Measurements from ENCODE around the gene RAD54L. TPM values are rescaled to one million over a fixed set of nuclear protein-coding genes. Genes with fewer than 3 reads are reported as not detected.

Gene RAD54L
- total and polyA plus RNA-seq, 10 of the 15 experiments (the other 5 are each of a cell fraction or from before 2014, with no cell fraction given) = 12.9 to 54.2 (median 23.6) TPM

- TF ChIP-seq IRF3 (IDR thresholded peaks at IDR 0.05) = no peak
- TF ChIP-seq MTA3 (IDR thresholded peaks at IDR 0.05; ENCODE audit: borderline replicate concordance, low read length) = no peak
- peak; percentile 93 for TF ChIP-seq POLR2A (IDR thresholded peaks at IDR 0.05; ENCODE audit: low read depth, low read length)
- 0 out of 2 replicates have a peak, but pooled peaks have one; percentile 18 for TF ChIP-seq MLLT1 (IDR thresholded peaks at IDR 0.05)
- no peak for TF ChIP-seq TAF1 (IDR thresholded peaks at IDR 0.05; ENCODE audit: borderline replicate concordance, low read depth, low read length)
- no peak for TF ChIP-seq MEF2A (IDR thresholded peaks at IDR 0.05; ENCODE audit: insufficient read depth, low read depth, low read length)
- TF ChIP-seq PML (IDR thresholded peaks at IDR 0.05; ENCODE audit: low read length) = no peak
- no peak for TF ChIP-seq PKNOX1 (IDR thresholded peaks at IDR 0.05)
- no peak for TF ChIP-seq NRF1 (conservative IDR thresholded peaks at IDR 0.05; ENCODE audit: low read depth, low read length)
- no peak for TF ChIP-seq SREBF1 (IDR thresholded peaks at IDR 0.05; ENCODE audit: low read length)
- 0 out of 2 replicates have a peak, but pooled peaks have one; percentile 10 for TF ChIP-seq TCF3 (IDR thresholded peaks at IDR 0.05; ENCODE audit: borderline replicate concordance, insufficient read depth, low read depth, low read length)
- no peak for TF ChIP-seq HDGF (IDR thresholded peaks at IDR 0.05)
- TF ChIP-seq MYC (IDR thresholded peaks at IDR 0.05; ENCODE audit: insufficient read depth, insufficient read length, insufficient replicate concordance, low read length, severe bottlenecking) = no peak
- peak; percentile 17; the same call in 1 of the 2 replicates for TF ChIP-seq LARP7 (IDR thresholded peaks at IDR 0.05)
- no peak for TF ChIP-seq PAX8 (IDR thresholded peaks at IDR 0.05)
- TF ChIP-seq E2F8 (IDR thresholded peaks at IDR 0.05; ENCODE audit: low read depth, partially characterized antibody) = no peak
- TF ChIP-seq IKZF2 (IDR thresholded peaks at IDR 0.05) = no peak
- TF ChIP-seq MEF2B (IDR thresholded peaks at IDR 0.05; ENCODE audit: partially characterized antibody, poor library complexity, severe bottlenecking) = no peak
- no peak for TF ChIP-seq EED (IDR thresholded peaks at IDR 0.05; ENCODE audit: low read depth)
- no peak for TF ChIP-seq ELK1 (IDR thresholded peaks at IDR 0.05; ENCODE audit: low read depth, low read length)
- TF ChIP-seq CEBPB (IDR thresholded peaks at IDR 0.05; ENCODE audit: borderline replicate concordance in 1 of 2, low read depth in 2 of 2, low read length in 2 of 2) = no peak
- TF ChIP-seq BMI1 (IDR thresholded peaks at IDR 0.05; ENCODE audit: borderline replicate concordance) = no peak
- TF ChIP-seq POLR2AphosphoS5 (IDR thresholded peaks at IDR 0.05; ENCODE audit: low read length) = peak; percentile 57
Observed at GRCh38 chr1:46197964-46198811, 49.4 kb upstream of the RAD54L start, which contains the start of gene POMGNT1 (continued).

Measured in GM12878 (cell line).